ENCODE data around the gene KCNH8. TPM values are rescaled to one million over a fixed set of nuclear protein-coding genes. Genes with fewer than 3 reads are reported as not detected.

KCNH8 gene
- total RNA-seq, 1 experiment from 2014 or later = 0.12 TPM

- TF ChIP-seq CTCF (IDR thresholded peaks at IDR 0.05 in 2 of 3, conservative IDR thresholded peaks at IDR 0.05 in 1 of 3; ENCODE audit: borderline replicate concordance in 1 of 3, insufficient read depth in 1 of 3, low read depth in 2 of 3, low read length in 2 of 3) (no peak), EGR1 (IDR thresholded peaks at IDR 0.05; ENCODE audit: low read depth) (no peak), EZH2phosphoT487 (IDR thresholded peaks at IDR 0.05; ENCODE audit: borderline replicate concordance) (no peak), MAX (IDR thresholded peaks at IDR 0.05) (no peak), CEBPB (IDR thresholded peaks at IDR 0.05; ENCODE audit: low read depth) (no peak), JUND (IDR thresholded peaks at IDR 0.05) (no peak), ELF1 (IDR thresholded peaks at IDR 0.05; ENCODE audit: borderline replicate concordance, low read depth) (no peak), ZFX (IDR thresholded peaks at IDR 0.05) (no peak), SP1 (IDR thresholded peaks at IDR 0.05; ENCODE audit: low read depth) (no peak), EZH2 (IDR thresholded peaks at IDR 0.05) (no peak), POLR2A (IDR thresholded peaks at IDR 0.05; ENCODE audit: borderline replicate concordance, extremely low read depth, insufficient read depth, insufficient read length) (no peak), TCF7L2 (IDR thresholded peaks at IDR 0.05; ENCODE audit: borderline replicate concordance, extremely low read depth, insufficient read depth, insufficient read length) (no peak)
Observed at GRCh38 chr3:19399356-19399755, 251.0 kb downstream of the KCNH8 start (continued).

- Histone ChIP-seq H3K36me3 (ENCODE audit: control insufficient read depth in 1 of 2, insufficient read depth in 2 of 2, low read length in 2 of 2) (no peaks in the 10 kb centered on the region), H2AFZ (ENCODE audit: low read depth, low read length, poor library complexity, severe bottlenecking) (no peak overlapping the region), H3K79me2 (ENCODE audit: insufficient read depth, low read length) (no peaks in the 10 kb centered on the region), H3K4me3 (replicated peaks in 1 of 2; ENCODE audit: low read depth in 1 of 2, low read length in 2 of 2) (no peak overlapping the region), H3K4me1 (ENCODE audit: control insufficient read depth in 1 of 2, insufficient read depth in 2 of 2, low read length in 2 of 2) (no peaks in the 10 kb centered on the region), H4K20me1 (ENCODE audit: insufficient read depth) (no peaks in the 10 kb centered on the region), H3K27ac (ENCODE audit: low read depth, low read length) (no peak overlapping the region), H3K27me3 (ENCODE audit: insufficient read depth, low read length) (no peaks in the 10 kb centered on the region), H3K9me2 (ENCODE audit: insufficient read depth) (no peaks in the 10 kb centered on the region), H3K9me3 (ENCODE audit: control insufficient read depth in 1 of 2, insufficient read depth in 1 of 2, low read depth in 1 of 2, low read length in 2 of 2) (peaks cover 3 to 4% of the 10 kb centered on the region in 2 experiments; a peak in 2 of 4 replicates), H3K9ac (ENCODE audit: low read length) (no peak overlapping the region), H3K4me2 (ENCODE audit: low read length) (no peak overlapping the region)
- ATAC-seq (no peak), DNase-seq (ENCODE audit: low read depth, low spot score) (no peak)
- BruUV-seq (replicated peaks) = no TSS peak
- intact Hi-C loops (cut with micrococcal nuclease) = no loop called here
- ChIA-PET CTCF (no interaction called here), POLR2A (no interaction called here), RAD21 (ENCODE audit: low non-redundant PET in 1 of 2, low total read pairs in 2 of 2, uncharacterized antibody in 2 of 2, unreplicated experiment in 2 of 2) (no interaction called here)
- no peak for TF ChIP-seq EZH2phosphoT487 (IDR thresholded peaks at IDR 0.05; ENCODE audit: borderline replicate concordance)
- TF ChIP-seq MAX (IDR thresholded peaks at IDR 0.05) = no peak
- no peak for TF ChIP-seq JUND (IDR thresholded peaks at IDR 0.05)
- TF ChIP-seq ZBTB33 (IDR thresholded peaks at IDR 0.05; ENCODE audit: extremely low read depth, insufficient replicate concordance, low read length) = no peak
- TF ChIP-seq YY1 (IDR thresholded peaks at IDR 0.05; ENCODE audit: extremely low read depth, insufficient replicate concordance, low read depth, low read length) = no peak
- no peak for TF ChIP-seq SRF (IDR thresholded peaks at IDR 0.05; ENCODE audit: low read depth)
- no peak for TF ChIP-seq CTCF (IDR thresholded peaks at IDR 0.05 in 2 of 3, conservative IDR thresholded peaks at IDR 0.05 in 1 of 3; ENCODE audit: borderline replicate concordance in 1 of 3, insufficient read depth in 1 of 3, low read depth in 2 of 3, low read length in 2 of 3)
- no peak for TF ChIP-seq POLR2AphosphoS5 (IDR thresholded peaks at IDR 0.05; ENCODE audit: low read depth, low read length)
- TF ChIP-seq POLR2A (IDR thresholded peaks at IDR 0.05; ENCODE audit: borderline replicate concordance, extremely low read depth, insufficient read depth, insufficient read length) = no peak
- no peak for TF ChIP-seq CEBPB (IDR thresholded peaks at IDR 0.05; ENCODE audit: low read depth)
Observed at GRCh38 chr3:19399836-19400235, 251.5 kb downstream of the KCNH8 start.

Measured in HCT116 (cell line).